NCI-H1694 (cell line): ENCODE data around the gene SLIT3.

Experiments used
- DNase-seq: peaks from one replicate; lab custom pipeline; 2025; lab: John Stamatoyannopoulos, UW

Gene SLIT3

DNA sequence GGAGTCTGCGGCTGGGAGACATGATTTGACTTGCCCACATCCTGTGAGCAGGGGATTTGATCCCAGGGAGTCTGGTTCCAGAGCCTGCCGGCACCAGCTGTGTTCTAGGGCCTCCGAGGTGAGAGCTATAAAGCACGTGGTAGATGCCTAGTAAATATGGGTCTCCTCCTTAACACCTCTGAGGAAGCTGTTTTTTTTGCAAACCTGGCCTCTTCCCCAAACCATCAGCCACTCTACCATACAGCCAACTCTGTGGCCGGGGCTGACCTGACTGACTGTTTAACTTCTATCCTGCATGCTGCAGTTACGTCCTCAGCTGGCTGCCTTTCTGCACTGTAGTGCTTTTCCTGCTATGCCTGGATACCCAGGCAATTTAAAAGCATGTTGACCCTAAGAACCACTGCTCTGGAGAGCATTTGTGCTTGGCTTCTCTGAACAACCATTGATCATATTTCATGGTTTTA lies 220.5 kb downstream of the SLIT3 start:
- DNase-seq: no peak

GRCh38 chr5:169079697-169080096 lies 221.2 kb downstream of the SLIT3 start:
- DNase-seq: no peak

GRCh38 chr5:169074839-169075238 lies 226.1 kb downstream of the SLIT3 start:
- DNase-seq: no peak

DNA sequence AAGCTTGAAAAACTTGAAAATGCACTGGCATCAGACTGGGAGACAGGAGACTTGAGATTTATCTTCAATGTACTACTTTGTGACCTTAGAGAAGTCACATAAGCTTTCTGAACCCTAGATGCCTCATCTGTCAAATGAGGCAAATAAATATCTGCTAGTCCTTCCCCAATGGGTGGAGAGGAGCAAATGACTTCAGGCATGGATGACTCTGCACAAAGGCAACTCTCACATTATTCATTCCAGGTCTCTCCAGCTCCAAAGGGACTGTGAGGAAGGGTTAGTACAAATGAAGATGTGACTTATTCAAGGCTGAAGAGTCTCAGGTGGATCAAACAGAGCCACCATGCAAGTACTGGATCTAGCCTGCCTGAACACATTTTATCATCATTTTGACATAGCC lies 228.7 kb downstream of the SLIT3 start:
- no peak for DNase-seq

GRCh38 chr5:169070413-169070812 lies 230.5 kb downstream of the SLIT3 start:
- DNase-seq: no peak

GRCh38 chr5:169067751-169068173 lies 233.2 kb downstream of the SLIT3 start:
- no peak for DNase-seq

DNA sequence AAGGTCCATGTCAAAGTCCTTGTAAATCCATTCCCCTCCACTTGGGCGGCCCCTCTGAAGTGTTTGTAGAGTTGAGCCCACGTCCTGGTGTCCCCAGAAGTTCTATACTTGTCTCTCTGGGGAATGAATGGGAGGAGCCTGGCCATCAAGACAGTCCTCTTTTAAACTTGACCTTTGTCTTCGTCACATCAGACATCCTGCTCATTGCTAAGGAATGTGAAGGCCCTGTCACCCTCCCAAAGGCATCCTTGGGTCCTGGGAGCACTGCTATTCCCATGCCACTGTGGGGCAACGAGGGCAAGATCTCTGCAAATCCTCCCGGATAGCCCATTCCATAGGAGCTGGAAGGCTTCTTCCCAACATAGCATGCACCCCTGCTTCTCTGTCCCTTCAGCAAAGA lies 235.5 kb downstream of the SLIT3 start:
- no peak for DNase-seq

GRCh38 chr5:169064093-169064492 lies 236.8 kb downstream of the SLIT3 start:
- DNase-seq: no peak

- DNase-seq: no peak
These were observed 237.5 kb downstream of the SLIT3 start for GRCh38 chr5:169063316-169063953.

- DNase-seq: no peak
These were observed 238.2 kb downstream of the SLIT3 start for GRCh38 chr5:169062690-169063089.

- DNase-seq: no peak
These were observed 246.4 kb downstream of the SLIT3 start for GRCh38 chr5:169054506-169054905.

DNA sequence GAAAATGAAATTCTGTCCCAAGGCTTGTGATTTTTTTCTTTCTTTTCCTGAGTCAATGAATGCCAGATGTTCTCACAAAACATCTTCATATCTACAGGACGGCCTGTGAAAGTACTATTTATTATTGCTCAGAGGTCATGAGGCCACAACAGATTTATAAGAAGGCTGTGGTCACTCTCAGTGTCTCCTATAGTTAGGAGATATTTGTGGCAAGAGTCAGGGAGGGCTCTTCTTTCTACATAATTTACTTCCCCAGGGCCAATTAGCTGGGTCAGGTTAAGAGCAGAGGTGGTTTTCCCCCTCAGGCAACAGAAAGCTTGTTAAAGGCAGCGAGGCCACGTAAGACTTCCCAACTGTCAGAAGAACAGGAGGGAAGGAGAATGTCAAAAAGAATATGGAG lies 248.7 kb downstream of the SLIT3 start:
- DNase-seq: no peak

DNA sequence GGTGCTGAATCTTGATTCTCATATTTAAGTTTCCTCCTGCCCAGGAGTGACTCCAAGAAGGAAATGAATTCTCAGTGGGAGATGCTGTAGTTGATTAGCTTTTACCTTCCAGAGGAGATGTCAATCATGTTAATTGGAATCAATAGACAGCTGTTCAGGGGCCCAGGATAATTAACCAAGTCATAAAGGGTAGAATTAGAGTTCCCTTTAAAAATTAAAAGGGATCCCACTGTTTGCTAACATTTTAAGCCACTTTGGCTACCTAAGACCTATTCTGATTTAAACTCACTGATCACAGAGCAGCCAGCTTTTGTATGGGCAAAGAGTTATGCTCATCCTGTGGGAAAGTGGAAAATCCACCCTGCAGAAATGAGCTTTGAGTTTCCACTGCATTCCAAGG lies 249.6 kb downstream of the SLIT3 start:
- DNase-seq: no peak

GRCh38 chr5:169050636-169051035 lies 250.3 kb downstream of the SLIT3 start:
- DNase-seq: no peak

GRCh38 chr5:169050146-169050571 lies 250.8 kb downstream of the SLIT3 start:
- no peak for DNase-seq

- DNase-seq: no peak
These were observed 251.2 kb downstream of the SLIT3 start for GRCh38 chr5:169049712-169050111.

DNA sequence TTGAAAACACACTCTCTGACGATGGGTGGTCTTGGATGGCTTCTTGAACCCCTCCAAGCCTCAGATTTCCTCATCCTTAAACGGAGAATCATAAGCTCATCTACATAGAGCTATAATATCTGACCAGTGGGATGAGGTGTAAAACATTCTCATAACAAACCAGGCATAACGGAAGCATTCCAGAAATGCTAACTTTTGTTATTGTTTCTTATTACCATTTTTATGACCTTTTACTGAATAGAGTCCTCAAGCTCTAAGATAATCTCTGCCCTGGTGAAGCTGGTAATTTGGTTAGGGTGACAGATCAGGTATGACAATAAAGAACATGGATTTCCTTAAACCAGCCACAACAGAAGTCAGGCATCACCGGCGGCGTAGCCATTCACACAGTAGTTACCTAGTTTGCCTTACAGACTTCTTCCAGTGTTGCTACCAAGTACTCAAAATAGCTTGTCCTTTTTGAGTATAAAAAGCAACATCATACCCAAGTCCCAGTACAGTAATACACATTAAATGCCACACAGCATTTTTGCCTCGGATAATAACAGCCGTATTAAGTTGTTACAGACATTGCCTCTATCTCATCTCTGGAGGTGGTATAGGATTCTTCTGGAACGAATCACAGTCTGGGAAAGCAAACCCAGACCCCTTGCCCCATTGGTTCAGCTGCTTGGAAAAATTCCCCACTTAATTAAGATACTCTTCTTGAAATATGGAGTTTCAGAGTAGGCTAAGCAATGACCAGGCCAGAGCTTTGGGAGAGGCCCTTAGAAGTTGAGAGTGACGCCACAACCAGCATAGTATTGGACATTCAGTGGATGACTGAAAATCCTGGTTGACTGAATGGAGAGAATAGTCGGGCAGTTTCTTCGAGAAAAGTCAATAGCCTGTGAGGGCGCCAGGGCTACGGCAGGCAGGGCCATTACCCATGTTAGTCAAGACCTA lies 252.5 kb downstream of the SLIT3 start:
- no peak for DNase-seq

DNA sequence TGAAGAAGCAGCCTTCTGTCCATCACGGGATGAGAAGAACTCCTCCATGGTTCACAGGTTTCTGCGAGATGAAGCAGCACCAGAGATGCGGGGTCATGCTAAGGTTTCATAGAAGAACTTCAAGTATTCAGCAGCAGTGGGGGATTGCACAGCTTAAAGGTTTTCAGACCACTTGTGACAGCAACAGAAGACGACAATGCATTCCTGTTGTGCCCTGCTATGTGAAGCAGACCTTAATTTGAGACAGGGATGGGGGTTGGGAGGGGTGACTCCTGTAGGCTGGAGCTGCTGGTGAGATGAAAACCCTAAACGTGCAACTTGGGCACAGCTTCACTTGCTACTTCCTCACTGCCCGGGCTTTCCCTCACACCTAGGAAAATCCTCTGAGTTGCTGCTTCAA lies 256.0 kb downstream of the SLIT3 start:
- no peak for DNase-seq

GRCh38 chr5:169041180-169041579 lies 259.8 kb downstream of the SLIT3 start:
- no peak for DNase-seq

DNA sequence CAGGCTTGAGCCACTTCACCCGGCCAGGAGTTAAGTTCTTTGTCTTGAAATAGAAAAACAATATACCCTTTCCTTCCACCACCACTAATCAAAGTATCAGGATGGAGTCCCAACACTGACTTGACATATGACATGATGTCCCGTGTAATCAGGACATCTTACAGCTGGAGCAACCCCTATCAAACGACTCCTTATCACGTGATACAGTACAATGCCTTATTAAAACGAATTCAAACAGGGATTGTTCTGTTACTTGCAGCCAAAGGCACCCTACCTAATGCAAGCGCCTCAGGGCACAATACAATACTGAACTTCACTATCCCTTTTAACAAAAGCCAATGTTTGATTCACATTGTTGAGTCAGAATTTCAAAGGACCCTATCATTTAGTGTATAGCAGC lies 261.3 kb downstream of the SLIT3 start:
- DNase-seq: no peak

DNA sequence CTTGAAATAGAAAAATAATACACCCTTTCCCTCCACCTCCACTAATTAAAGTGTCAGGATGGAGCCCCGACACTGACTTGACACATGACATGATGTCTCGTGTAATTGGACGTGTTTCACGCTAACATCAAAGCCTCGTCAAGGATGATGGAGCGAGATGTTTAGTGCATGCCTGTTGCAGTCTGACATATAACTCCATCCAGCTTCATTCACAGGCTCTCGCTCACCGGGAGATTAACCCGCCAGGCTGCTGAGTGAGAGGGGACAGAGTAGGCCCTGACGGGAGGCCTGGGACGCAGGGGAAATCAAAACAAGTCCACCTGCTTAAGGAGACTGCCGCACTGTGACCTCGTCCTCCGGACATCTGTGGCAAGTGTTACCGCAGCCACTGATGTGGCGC lies 263.5 kb downstream of the SLIT3 start:
- no peak for DNase-seq

DNA sequence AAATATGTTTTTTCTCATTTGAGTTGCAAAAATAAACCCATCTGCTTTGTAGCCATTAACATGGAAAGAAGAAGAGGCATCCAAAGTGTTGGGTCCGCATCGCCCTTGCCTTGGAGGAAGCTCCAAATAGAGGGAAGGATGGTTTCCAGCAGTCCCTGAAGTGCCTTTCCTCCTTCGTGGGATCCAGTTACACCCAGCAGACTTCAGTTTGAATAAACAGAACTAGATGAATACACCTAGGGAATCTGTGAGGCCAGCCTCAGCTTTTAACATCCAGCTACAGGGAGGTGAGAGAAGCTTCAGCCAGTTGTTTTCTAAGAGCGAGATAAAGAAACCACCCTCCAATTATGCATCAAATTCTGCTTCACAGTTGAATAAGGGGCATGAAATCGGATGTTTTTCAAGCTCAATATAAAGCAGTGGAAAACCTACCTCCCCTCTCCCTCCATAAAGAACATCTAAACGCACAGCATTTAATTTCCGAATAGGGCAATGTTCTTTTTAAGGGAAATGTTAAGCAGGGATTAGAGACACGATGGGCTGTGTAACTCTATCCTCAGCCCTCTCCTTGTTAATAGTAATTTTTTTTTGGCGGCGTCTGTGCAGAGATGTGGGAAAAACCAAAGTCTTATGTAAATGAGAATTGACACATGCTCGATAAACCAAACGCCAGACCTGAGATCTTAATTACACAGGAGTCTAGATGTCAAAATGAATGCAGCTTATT lies 264.7 kb downstream of the SLIT3 start:
- DNase-seq: no peak
